Left ventricle myocardium inferior (tissue), 1 donor: Measurements from ENCODE around the gene ANKH. TPM values are rescaled to one million over a fixed set of nuclear protein-coding genes. Genes with fewer than 3 reads are reported as not detected.

Source experiments
- DNase-seq: peaks from one replicate; pipeline ENCODE4 v3.0.0-alpha.2; 2020
- H3K27ac ChIP-seq: fragments of 200-600 bp; replicated peaks from 2 replicates; pipeline ENCODE4 v1.8.0; 2021
- H3K27me3 ChIP-seq: fragments of 200-600 bp; 2 replicates; pipeline ENCODE4 v1.8.0; 2021; ENCODE audit warnings: low read depth
- H3K36me3 ChIP-seq: fragments of 200-600 bp; 2 replicates; pipeline ENCODE4 v1.8.0; 2021
- H3K4me1 ChIP-seq: fragments of 200-600 bp; 2 replicates; pipeline ENCODE4 v1.8.0; 2021
- H3K4me3 ChIP-seq: fragments of 200-600 bp; 2 replicates; pipeline ENCODE4 v1.8.0; 2021; ENCODE audit warnings: mild to moderate bottlenecking, moderate library complexity
- H3K9me3 ChIP-seq: fragments of 200-600 bp; replicated peaks from 2 replicates; pipeline ENCODE4 v1.8.0; 2021
- intact Hi-C: fragments of 100-400 bp; cut with micrococcal nuclease; formaldehyde crosslinking; loops from one replicate; pipeline ENCODE4 v1.11.0; 2022
- total RNA-seq: library from RNA; stranded (reverse); fragmentation: NEBNext Ultra II Directional; extraction: Animal tissue kit (Norgen Biotek cat#: 25700); gene quantifications from one replicate; pipeline ENCODE4 v1.2.1, GENCODE V29; 2021
- TF ChIP-seq, protein P1 (sequence below): fragments of 200-600 bp; IDR thresholded peaks from 2 replicates; pipeline ENCODE4 v1.8.0; 2021; ENCODE audit warnings: antibody characterized with exemption, mild to moderate bottlenecking, borderline replicate concordance
- donor health status: DM: no; HTN: yes; CAD: no; lungs with severe emphysema.

The ANKH gene
- total RNA-seq, 1 donor from 2014 or later = 227 TPM

DNA sequence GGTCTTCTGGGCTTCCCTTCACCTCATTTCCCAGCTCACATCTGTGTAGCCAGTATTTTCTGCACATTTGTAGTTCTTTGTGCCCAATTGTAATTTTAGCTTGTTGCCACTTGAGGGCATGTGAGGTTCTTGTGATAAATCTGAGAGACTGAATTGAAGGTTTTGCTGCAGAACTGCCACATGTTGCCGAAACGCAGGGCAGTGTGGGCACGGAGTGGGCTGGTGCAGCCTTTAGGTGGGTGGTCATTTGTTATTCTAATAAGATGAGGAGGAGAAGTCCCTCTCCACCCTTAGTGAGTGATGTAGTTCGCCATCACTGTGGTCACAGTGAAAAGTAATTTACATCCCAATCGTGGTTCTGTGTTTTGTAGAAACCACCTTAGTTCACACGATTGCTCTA is 185.8 kb downstream of the ANKH start:
- no peaks in the 10 kb centered on the region for H3K27me3 ChIP-seq
- intact Hi-C loops = loop anchor here (10.0 kb wide), 1 partner anchor 329 kb away; no protein-coding TSS in a partner anchor
- H3K9me3 ChIP-seq = peaks cover 9% of the 10 kb centered on the region
- peaks cover 70% of the 10 kb centered on the region for H3K36me3 ChIP-seq
- no peak for DNase-seq
- peak overlapping the region; percentile 88 for H3K27ac ChIP-seq
- H3K4me1 ChIP-seq = peaks cover 66% of the 10 kb centered on the region
- no peak overlapping the region for H3K4me3 ChIP-seq
- TF ChIP-seq, protein P1, sequence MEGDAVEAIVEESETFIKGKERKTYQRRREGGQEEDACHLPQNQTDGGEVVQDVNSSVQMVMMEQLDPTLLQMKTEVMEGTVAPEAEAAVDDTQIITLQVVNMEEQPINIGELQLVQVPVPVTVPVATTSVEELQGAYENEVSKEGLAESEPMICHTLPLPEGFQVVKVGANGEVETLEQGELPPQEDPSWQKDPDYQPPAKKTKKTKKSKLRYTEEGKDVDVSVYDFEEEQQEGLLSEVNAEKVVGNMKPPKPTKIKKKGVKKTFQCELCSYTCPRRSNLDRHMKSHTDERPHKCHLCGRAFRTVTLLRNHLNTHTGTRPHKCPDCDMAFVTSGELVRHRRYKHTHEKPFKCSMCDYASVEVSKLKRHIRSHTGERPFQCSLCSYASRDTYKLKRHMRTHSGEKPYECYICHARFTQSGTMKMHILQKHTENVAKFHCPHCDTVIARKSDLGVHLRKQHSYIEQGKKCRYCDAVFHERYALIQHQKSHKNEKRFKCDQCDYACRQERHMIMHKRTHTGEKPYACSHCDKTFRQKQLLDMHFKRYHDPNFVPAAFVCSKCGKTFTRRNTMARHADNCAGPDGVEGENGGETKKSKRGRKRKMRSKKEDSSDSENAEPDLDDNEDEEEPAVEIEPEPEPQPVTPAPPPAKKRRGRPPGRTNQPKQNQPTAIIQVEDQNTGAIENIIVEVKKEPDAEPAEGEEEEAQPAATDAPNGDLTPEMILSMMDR = peak; percentile 70

DNA sequence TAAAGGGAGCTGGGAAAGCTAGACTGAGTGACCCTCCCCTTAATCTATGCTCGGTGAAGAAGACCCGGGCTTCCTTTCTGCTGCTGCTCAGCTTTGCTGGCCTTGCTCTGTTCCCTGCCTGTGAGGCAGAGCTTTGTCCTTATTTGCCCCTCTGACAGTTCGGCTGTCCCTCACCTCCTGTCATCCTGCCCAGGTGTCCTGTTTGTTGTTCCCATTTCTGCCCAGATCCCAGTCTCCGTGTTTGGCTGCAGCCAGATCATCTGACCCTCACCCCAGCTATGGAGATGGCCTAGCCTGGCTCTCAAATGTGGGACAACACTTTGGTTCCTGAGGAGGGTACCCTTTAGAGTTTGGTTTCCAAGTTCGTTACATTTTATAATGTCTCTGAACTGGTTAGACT is 186.8 kb downstream of the ANKH start:
- no peaks in the 10 kb centered on the region for H3K9me3 ChIP-seq
- H3K27me3 ChIP-seq = no peaks in the 10 kb centered on the region
- intact Hi-C loops = loop anchor here (10.0 kb wide), 1 partner anchor 330 kb away; no protein-coding TSS in a partner anchor
- H3K4me3 ChIP-seq = no peak overlapping the region
- peaks cover 63% of the 10 kb centered on the region for H3K36me3 ChIP-seq
- TF ChIP-seq, protein P1 = no peak
- peak overlapping the region; percentile 88 for H3K27ac ChIP-seq
- peaks cover 76% of the 10 kb centered on the region for H3K4me1 ChIP-seq
- DNase-seq = peak; percentile 39

DNA sequence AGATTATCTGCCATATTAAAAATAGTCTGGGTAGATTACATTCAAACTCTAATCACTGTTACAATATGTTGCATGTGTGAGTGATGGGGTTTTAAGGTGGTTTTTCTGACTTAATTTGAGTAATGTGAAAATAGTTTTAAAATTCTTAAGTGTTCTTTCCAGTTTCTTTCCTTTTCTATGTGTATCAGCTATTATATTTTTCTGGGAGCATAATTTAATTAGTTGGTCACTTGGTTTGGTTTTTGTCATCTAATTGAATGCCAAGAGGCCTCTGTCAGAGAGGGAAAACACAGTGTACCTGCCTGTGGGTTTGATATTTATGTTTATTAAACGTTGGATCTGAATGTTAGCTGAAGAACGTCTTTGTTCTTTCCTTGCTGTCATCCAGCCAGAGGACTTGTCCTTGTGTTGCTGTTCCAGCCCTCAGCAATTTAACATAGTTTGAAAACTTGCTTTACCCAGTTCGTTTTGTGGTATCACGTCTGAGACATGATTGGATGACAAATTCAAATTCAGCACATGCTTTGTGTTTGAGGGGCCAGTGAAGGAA is 187.6 kb downstream of the ANKH start:
- Histone ChIP-seq H3K27ac (peak overlapping the region; percentile 88), H3K4me1 (peaks cover 84% of the 10 kb centered on the region), H3K36me3 (peaks cover 55% of the 10 kb centered on the region), H3K27me3 (no peaks in the 10 kb centered on the region), H3K4me3 (no peak overlapping the region), H3K9me3 (no peaks in the 10 kb centered on the region)
- intact Hi-C loops = loop anchor here (10.0 kb wide), 1 partner anchor 331 kb away; no protein-coding TSS in a partner anchor
- TF ChIP-seq, protein P1 = no peak
- no peak for DNase-seq

DNA sequence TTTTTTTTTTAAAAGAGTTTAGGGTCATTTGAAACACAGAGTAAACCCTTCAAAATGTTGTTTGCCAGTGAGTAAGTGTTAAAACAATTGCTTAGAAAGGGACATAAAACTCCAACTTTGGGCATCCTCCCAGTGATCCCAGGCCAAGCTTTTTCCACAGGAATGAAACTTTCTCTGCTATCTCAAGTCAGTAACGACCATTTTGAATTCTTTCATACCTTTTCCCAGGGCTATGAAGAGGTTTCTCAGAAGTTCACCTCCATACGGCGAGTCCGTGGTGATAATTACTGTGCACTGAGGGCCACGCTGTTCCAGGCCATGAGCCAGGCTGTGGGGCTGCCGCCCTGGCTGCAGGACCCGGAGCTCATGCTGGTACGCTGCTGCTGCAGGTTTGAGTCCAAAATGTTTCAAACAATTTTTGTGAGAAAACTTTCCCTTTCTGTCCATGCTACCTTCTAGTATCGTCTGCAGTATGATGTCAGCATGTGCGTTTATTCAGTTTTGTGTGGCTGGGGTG is 190.3 kb downstream of the ANKH start:
- TF ChIP-seq, protein P1 = no peak
- Histone ChIP-seq H3K27me3 (no peaks in the 10 kb centered on the region), H3K9me3 (no peaks in the 10 kb centered on the region), H3K4me1 (peaks cover 94% of the 10 kb centered on the region), H3K4me3 (no peak overlapping the region), H3K36me3 (peaks cover 38% of the 10 kb centered on the region), H3K27ac (peak overlapping the region; percentile 88)
- intact Hi-C loops = loop anchor here (10.0 kb wide), 1 partner anchor 334 kb away; no protein-coding TSS in a partner anchor
- DNase-seq = peak; percentile 62

DNA sequence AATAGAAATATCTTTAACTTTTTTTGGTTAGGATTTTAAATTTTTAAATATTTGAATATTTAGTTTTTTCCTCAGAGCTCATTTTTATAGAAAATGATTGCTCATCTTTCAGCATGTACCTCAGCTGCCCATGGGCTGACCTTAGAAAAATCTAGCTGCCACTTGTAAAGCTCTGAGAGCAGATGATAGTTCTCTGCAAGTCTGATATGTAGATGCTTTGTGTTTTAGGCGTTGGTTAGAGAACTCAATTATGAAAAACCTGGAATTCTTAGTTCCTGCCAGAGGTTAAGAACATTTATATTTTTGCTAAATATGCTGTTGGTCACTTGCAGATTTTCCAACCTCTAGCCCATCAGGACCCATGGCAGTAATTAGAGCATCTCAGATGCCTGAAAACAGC is 192.0 kb downstream of the ANKH start:
- Histone ChIP-seq H3K27me3 (no peaks in the 10 kb centered on the region), H3K4me1 (peaks cover 94% of the 10 kb centered on the region), H3K9me3 (no peaks in the 10 kb centered on the region), H3K4me3 (no peak overlapping the region), H3K27ac (peak overlapping the region; percentile 88), H3K36me3 (peaks cover 38% of the 10 kb centered on the region)
- TF ChIP-seq, protein P1 = no peak
- DNase-seq = no peak
- intact Hi-C loops = no loop called here
